ENCODE results near the gene EIF4G3.

GRCh38 chr1:20865001-20865400 is 311.7 kb downstream of the EIF4G3 start:
- TF ChIP-seq CTCF (IDR thresholded peaks at IDR 0.05), result no peak
- no peak for TF ChIP-seq POLR2A (IDR thresholded peaks at IDR 0.05)
